ENCODE results near the gene HNF1A. TPM values are rescaled to one million over a fixed set of nuclear protein-coding genes. Genes with fewer than 3 reads are reported as not detected.
"Not testable (repeated sequence)": the region's sequence is repeated elsewhere in the genome, so short reads cannot be mapped to it uniquely, and the experiment has no call there.

Gene HNF1A
- total RNA-seq, 1 donor from 2014 or later = not detected

GRCh38 chr12:121036810-121037326 lies 58.5 kb downstream of the HNF1A start:
- H3K4me3 Mint-ChIP-seq = no peak overlapping the region
- H3K27me3 Mint-ChIP-seq (ENCODE audit: insufficient read depth, low read depth) = peaks cover 12% of the 10 kb centered on the region
- Histone ChIP-seq H4K20me1 (ENCODE audit: low read depth) (no peaks in the 10 kb centered on the region), H3K27ac (no peak overlapping the region), H3K9ac (no peak overlapping the region), H3K4me3 (no peak overlapping the region), H3K4me1 (no peaks in the 10 kb centered on the region), H3K36me3 (no peaks in the 10 kb centered on the region), H3K9me3 (ENCODE audit: low read depth) (no peaks in the 10 kb centered on the region), H2AFZ (replicated peaks) (no peak overlapping the region), H3K79me2 (ENCODE audit: low read depth) (no peaks in the 10 kb centered on the region), H3K4me2 (no peak overlapping the region), H3F3A (ENCODE audit: low read depth) (no peaks in the 10 kb centered on the region), H3K27me3 (no peaks in the 10 kb centered on the region)
- no peaks in the 10 kb centered on the region for H3K9me3 Mint-ChIP-seq
- no peak for DNase-seq (ENCODE audit: low spot score)
- no peak overlapping the region for H3K27ac Mint-ChIP-seq
- TF ChIP-seq, protein P1, sequence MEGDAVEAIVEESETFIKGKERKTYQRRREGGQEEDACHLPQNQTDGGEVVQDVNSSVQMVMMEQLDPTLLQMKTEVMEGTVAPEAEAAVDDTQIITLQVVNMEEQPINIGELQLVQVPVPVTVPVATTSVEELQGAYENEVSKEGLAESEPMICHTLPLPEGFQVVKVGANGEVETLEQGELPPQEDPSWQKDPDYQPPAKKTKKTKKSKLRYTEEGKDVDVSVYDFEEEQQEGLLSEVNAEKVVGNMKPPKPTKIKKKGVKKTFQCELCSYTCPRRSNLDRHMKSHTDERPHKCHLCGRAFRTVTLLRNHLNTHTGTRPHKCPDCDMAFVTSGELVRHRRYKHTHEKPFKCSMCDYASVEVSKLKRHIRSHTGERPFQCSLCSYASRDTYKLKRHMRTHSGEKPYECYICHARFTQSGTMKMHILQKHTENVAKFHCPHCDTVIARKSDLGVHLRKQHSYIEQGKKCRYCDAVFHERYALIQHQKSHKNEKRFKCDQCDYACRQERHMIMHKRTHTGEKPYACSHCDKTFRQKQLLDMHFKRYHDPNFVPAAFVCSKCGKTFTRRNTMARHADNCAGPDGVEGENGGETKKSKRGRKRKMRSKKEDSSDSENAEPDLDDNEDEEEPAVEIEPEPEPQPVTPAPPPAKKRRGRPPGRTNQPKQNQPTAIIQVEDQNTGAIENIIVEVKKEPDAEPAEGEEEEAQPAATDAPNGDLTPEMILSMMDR (IDR thresholded peaks at IDR 0.05) = no peak
- TF ChIP-seq EZH2phosphoT487 (IDR thresholded peaks at IDR 0.05) (no peak), EZH2 (IDR thresholded peaks at IDR 0.05) (no peak)
- H3K4me1 Mint-ChIP-seq = peaks cover 5% of the 10 kb centered on the region
- no peaks in the 10 kb centered on the region for H3K36me3 Mint-ChIP-seq

- H3K27me3 ChIP-seq = no peaks in the 10 kb centered on the region
- no peak within 1 kb of the TSS for H3K4me3 ChIP-seq
- no peaks in the 10 kb centered on the region for H4K20me1 ChIP-seq (ENCODE audit: low read depth)
- Mint-ChIP-seq H3K4me3 (no peak within 1 kb of the TSS), H3K9me3 (no peaks in the 10 kb centered on the region), H3K36me3 (no peaks in the 10 kb centered on the region), H3K4me1 (peaks cover 5% of the 10 kb centered on the region), H3K27ac (no peak within 1 kb of the TSS), H3K27me3 (ENCODE audit: insufficient read depth, low read depth) (peaks cover 12% of the 10 kb centered on the region)
- H3K4me2 ChIP-seq = no peak within 1 kb of the TSS
- no peak within 1 kb of the TSS for H3K27ac ChIP-seq
- no peaks in the 10 kb centered on the region for H3K9me3 ChIP-seq (ENCODE audit: low read depth)
- no peaks in the 10 kb centered on the region for H3F3A ChIP-seq (ENCODE audit: low read depth)
- no peaks in the 10 kb centered on the region for H3K79me2 ChIP-seq (ENCODE audit: low read depth)
- H3K36me3 ChIP-seq = no peaks in the 10 kb centered on the region
- H2AFZ ChIP-seq (replicated peaks) = peak within 1 kb of the TSS; percentile 63
- TF ChIP-seq EZH2phosphoT487 (IDR thresholded peaks at IDR 0.05) (no peak), EZH2 (IDR thresholded peaks at IDR 0.05) (no peak)
- TF ChIP-seq, protein P1 (IDR thresholded peaks at IDR 0.05) = no peak
- DNase-seq (ENCODE audit: low spot score) = no peak
- H3K4me1 ChIP-seq = no peaks in the 10 kb centered on the region
- no peak within 1 kb of the TSS for H3K9ac ChIP-seq
These were observed 60.7 kb downstream of the HNF1A start, which contains the start of gene OASL for GRCh38 chr12:121038861-121039668. Gene OASL (minus strand): TSS chr12:121039246. CDS start chr12:121038971, 275 bp downstream.

DNA sequence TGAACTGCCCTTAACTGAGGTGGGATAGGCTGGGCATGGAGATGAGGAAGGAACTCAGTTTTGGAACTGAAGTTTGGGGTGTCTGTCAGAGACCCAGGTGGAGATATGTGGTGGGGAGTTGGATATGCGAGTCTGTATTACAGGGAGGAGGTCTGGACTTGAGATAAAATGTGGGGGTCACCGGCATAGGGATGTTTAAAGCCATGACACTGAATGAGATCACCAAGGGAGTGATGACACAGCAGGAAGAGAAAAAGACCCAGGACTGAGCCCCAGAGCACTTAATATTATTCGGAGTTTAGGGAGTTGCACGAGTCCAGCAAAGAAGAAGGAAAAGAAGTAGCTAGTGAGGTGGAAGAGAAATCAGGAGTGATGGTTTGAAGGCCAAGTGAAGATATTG lies 64.7 kb downstream of the HNF1A start:
- TF ChIP-seq EZH2phosphoT487 (IDR thresholded peaks at IDR 0.05) = no peak
- no peak for TF ChIP-seq EZH2 (IDR thresholded peaks at IDR 0.05)
- TF ChIP-seq, protein P1 (IDR thresholded peaks at IDR 0.05) = no peak
- H3K4me1 Mint-ChIP-seq = peaks cover 3% of the 10 kb centered on the region
- Histone ChIP-seq H3K27me3 (peaks cover 7% of the 10 kb centered on the region), H3K9me3 (ENCODE audit: low read depth) (no peaks in the 10 kb centered on the region), H3K4me1 (no peaks in the 10 kb centered on the region), H3K79me2 (ENCODE audit: low read depth) (no peaks in the 10 kb centered on the region), H3K27ac (no peak overlapping the region), H4K20me1 (ENCODE audit: low read depth) (no peaks in the 10 kb centered on the region), H3K4me3 (no peak overlapping the region), H3K4me2 (no peak overlapping the region), H3K9ac (no peak overlapping the region), H3F3A (ENCODE audit: low read depth) (no peaks in the 10 kb centered on the region), H3K36me3 (no peaks in the 10 kb centered on the region), H2AFZ (replicated peaks) (no peak overlapping the region)
- H3K36me3 Mint-ChIP-seq = no peaks in the 10 kb centered on the region
- no peaks in the 10 kb centered on the region for H3K9me3 Mint-ChIP-seq
- DNase-seq (ENCODE audit: low spot score) = no peak
- peaks cover 12% of the 10 kb centered on the region for H3K27me3 Mint-ChIP-seq (ENCODE audit: insufficient read depth, low read depth)
- H3K27ac Mint-ChIP-seq = no peak overlapping the region
- no peak overlapping the region for H3K4me3 Mint-ChIP-seq

- H3K9ac ChIP-seq; H3K4me3 ChIP-seq; H2AFZ ChIP-seq (replicated peaks); H3K79me2 ChIP-seq (ENCODE audit: low read depth); H3K4me1 ChIP-seq; H3K36me3 Mint-ChIP-seq; H3K27me3 ChIP-seq; H3K9me3 Mint-ChIP-seq; H3K27ac ChIP-seq; H3K4me2 ChIP-seq; H3F3A ChIP-seq (ENCODE audit: low read depth); H3K4me3 Mint-ChIP-seq; H3K27ac Mint-ChIP-seq; H3K4me1 Mint-ChIP-seq; H3K36me3 ChIP-seq; DNase-seq (ENCODE audit: low spot score); H3K9me3 ChIP-seq (ENCODE audit: low read depth); H3K27me3 Mint-ChIP-seq (ENCODE audit: insufficient read depth, low read depth); H4K20me1 ChIP-seq (ENCODE audit: low read depth): not testable (repeated sequence)
These were observed 69.1 kb downstream of the HNF1A start for GRCh38 chr12:121047400-121047799.

All from neural progenitor cell (in vitro differentiated cells).